OCI-LY1 (cell line): ENCODE measurements around the gene ANKRD16.

ENCODE experiments used
- H2AFZ ChIP-seq: fragments of 200-600 bp; sonication (generic), shearing (Covaris generic); 2 replicates; pipeline ENCODE4 v1.6.0; 2014; ENCODE audit warnings: antibody characterized with exemption, mild to moderate bottlenecking, low read length
- H3F3A ChIP-seq: fragments of 200-600 bp; sonication (generic), shearing (Covaris generic); 2 replicates; pipeline ENCODE4 v1.6.0; 2014; ENCODE audit warnings: mild to moderate bottlenecking, antibody characterized with exemption, low read length, moderate library complexity; ENCODE audit not compliant: insufficient read depth
- H3K27ac ChIP-seq: fragments of 200-600 bp; sonication (generic); 2 replicates; pipeline ENCODE4 v1.5.1; 2014; ENCODE audit warnings: low read length, mixed run types, mild to moderate bottlenecking, low read depth; ENCODE audit not compliant: poor library complexity, severe bottlenecking
- H3K27me3 ChIP-seq: fragments of 200-600 bp; sonication (generic); 2 replicates; pipeline ENCODE4 v1.6.0; 2014; ENCODE audit warnings: antibody characterized with exemption, mild to moderate bottlenecking, low read length, moderate library complexity; ENCODE audit not compliant: insufficient read depth
- H3K36me3 ChIP-seq: fragments of 200-600 bp; sonication (generic); 2 replicates; pipeline ENCODE4 v1.6.1; 2014; ENCODE audit warnings: mild to moderate bottlenecking, antibody characterized with exemption, low read length, moderate library complexity, mixed read lengths; ENCODE audit not compliant: insufficient read depth
- H3K4me1 ChIP-seq: fragments of 200-600 bp; sonication (generic); 2 replicates; pipeline ENCODE4 v1.5.1; 2014; ENCODE audit warnings: mild to moderate bottlenecking, low read length, moderate library complexity; ENCODE audit not compliant: insufficient read depth, severe bottlenecking
- H3K4me2 ChIP-seq: fragments of 200-600 bp; sonication (generic), shearing (Covaris generic); 2 replicates; pipeline ENCODE4 v1.6.1; 2014; ENCODE audit warnings: low read length
- H3K4me3 ChIP-seq: fragments of 200-600 bp; sonication (generic); 2 replicates; pipeline ENCODE4 v1.5.1; 2014; ENCODE audit warnings: low read length, low read depth, mild to moderate bottlenecking, mixed read lengths; ENCODE audit not compliant: poor library complexity, severe bottlenecking
- H3K79me2 ChIP-seq: fragments of 200-600 bp; shearing (Covaris generic); 2 replicates; pipeline ENCODE4 v1.6.1; 2016; ENCODE audit warnings: mixed run types, low read length, mixed read lengths; ENCODE audit not compliant: insufficient read depth
- H3K9ac ChIP-seq: fragments of 200-600 bp; sonication (generic), shearing (Covaris generic); 2 replicates; pipeline ENCODE4 v1.6.1; 2014; ENCODE audit warnings: mild to moderate bottlenecking, low read length, mixed read lengths
- H3K9me2 ChIP-seq: fragments of 200-600 bp; sonication (generic), shearing (Covaris generic); 2 replicates; pipeline ENCODE4 v1.6.1; 2014; ENCODE audit warnings: low read depth, mild to moderate bottlenecking, low read length, mixed read lengths
- H3K9me3 ChIP-seq: fragments of 200-600 bp; shearing (Covaris generic); 2 replicates; pipeline ENCODE4 v1.6.1; 2014; ENCODE audit warnings: low read length, mixed read lengths
- H4K20me1 ChIP-seq: fragments of 200-600 bp; sonication (generic), shearing (Covaris generic); 2 replicates; pipeline ENCODE4 v1.6.0; 2016; ENCODE audit warnings: mild to moderate bottlenecking, low read length; ENCODE audit not compliant: insufficient read depth
- EZH2 ChIP-seq: fragments of 200-600 bp; sonication (generic), shearing (Covaris generic); IDR thresholded peaks from 2 replicates; pipeline ENCODE4 v1.8.0; 2017; ENCODE audit warnings: borderline replicate concordance, mixed run types, mild to moderate bottlenecking, antibody characterized with exemption, low read length, moderate library complexity, mixed read lengths
- TF ChIP-seq, protein P1 (sequence below): fragments of 200-600 bp; sonication (generic), shearing (Covaris generic); IDR thresholded peaks from 2 replicates; pipeline ENCODE4 v1.5.1; 2017; ENCODE audit warnings: mild to moderate bottlenecking, antibody characterized with exemption, low read length, moderate library complexity, mixed read lengths

Gene ANKRD16

DNA sequence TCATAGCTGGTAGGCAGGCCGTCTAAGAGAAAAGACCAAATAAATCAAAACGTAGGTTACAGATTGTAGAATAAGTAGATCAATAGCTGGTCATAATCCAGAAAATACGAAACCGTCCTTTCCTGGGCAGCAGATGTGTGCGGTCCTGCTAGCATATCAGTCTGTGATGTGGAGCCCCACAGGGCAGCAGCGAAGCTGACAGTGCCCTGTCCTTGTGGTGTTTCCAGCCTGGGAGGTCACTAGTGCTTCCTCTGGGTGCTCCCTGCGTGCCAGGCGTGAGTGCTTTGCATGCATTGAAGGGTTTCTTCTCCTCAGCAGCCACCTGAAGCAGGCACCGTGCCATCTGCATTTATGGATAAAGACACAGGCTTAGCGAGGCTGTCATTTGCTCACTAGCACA, 45.9 kb upstream of the ANKRD16 start:
- Histone ChIP-seq H3K36me3 (peaks cover 48% of the 10 kb centered on the region), H3K9me3 (no peaks in the 10 kb centered on the region), H3K4me2 (no peak overlapping the region), H3K9me2 (no peaks in the 10 kb centered on the region), H3K4me1 (no peaks in the 10 kb centered on the region), H3K27ac (no peak overlapping the region), H3K4me3 (no peak overlapping the region), H3F3A (no peaks in the 10 kb centered on the region), H2AFZ (no peak overlapping the region), H3K27me3 (no peaks in the 10 kb centered on the region), H3K9ac (no peak overlapping the region), H3K79me2 (no peaks in the 10 kb centered on the region), H4K20me1 (no peaks in the 10 kb centered on the region)
- TF ChIP-seq EZH2: no peak
- TF ChIP-seq, protein P1, sequence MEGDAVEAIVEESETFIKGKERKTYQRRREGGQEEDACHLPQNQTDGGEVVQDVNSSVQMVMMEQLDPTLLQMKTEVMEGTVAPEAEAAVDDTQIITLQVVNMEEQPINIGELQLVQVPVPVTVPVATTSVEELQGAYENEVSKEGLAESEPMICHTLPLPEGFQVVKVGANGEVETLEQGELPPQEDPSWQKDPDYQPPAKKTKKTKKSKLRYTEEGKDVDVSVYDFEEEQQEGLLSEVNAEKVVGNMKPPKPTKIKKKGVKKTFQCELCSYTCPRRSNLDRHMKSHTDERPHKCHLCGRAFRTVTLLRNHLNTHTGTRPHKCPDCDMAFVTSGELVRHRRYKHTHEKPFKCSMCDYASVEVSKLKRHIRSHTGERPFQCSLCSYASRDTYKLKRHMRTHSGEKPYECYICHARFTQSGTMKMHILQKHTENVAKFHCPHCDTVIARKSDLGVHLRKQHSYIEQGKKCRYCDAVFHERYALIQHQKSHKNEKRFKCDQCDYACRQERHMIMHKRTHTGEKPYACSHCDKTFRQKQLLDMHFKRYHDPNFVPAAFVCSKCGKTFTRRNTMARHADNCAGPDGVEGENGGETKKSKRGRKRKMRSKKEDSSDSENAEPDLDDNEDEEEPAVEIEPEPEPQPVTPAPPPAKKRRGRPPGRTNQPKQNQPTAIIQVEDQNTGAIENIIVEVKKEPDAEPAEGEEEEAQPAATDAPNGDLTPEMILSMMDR: no peak

DNA sequence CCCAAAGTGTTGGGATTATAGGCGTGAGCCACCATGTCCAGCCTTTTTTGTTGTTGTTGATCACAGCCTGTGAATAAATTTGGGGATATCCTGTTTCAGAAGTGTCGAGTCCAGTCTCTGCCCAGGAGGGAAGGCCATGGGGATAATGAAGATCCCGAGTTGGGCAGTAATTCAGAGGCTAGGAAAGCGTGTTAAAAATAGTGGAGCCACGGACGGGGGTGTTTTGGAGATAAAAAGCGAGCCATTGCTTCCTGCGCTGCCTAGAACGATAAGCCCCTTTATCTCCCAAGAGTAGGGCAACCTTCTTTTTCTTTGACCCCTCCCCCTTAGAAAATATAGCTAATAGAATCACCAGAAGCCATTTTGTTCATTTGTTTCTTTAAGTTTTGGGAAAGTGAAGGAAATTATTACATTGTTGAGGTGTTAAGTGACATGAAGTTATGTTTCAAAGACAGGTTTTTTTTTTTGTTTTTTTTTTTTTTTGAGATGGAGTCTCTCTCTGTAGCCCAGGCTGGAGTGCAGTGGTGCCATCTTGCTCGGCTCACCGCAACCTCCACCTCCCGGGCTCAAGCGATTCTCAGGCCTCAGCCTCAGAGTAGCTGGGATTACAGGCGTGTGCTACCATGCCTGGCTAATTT, 44.3 kb upstream of the ANKRD16 start:
- no peaks in the 10 kb centered on the region for H4K20me1 ChIP-seq
- H3F3A ChIP-seq: no peaks in the 10 kb centered on the region
- H3K4me1 ChIP-seq: no peaks in the 10 kb centered on the region
- H3K27ac ChIP-seq: no peak overlapping the region
- peaks cover 60% of the 10 kb centered on the region for H3K36me3 ChIP-seq
- no peaks in the 10 kb centered on the region for H3K9me2 ChIP-seq
- no peaks in the 10 kb centered on the region for H3K27me3 ChIP-seq
- H3K4me3 ChIP-seq: no peak overlapping the region
- H3K9ac ChIP-seq: no peak overlapping the region
- no peak overlapping the region for H2AFZ ChIP-seq
- no peaks in the 10 kb centered on the region for H3K9me3 ChIP-seq
- TF ChIP-seq EZH2: no peak
- TF ChIP-seq, protein P1: no peak
- H3K4me2 ChIP-seq: no peak overlapping the region
- no peaks in the 10 kb centered on the region for H3K79me2 ChIP-seq

DNA sequence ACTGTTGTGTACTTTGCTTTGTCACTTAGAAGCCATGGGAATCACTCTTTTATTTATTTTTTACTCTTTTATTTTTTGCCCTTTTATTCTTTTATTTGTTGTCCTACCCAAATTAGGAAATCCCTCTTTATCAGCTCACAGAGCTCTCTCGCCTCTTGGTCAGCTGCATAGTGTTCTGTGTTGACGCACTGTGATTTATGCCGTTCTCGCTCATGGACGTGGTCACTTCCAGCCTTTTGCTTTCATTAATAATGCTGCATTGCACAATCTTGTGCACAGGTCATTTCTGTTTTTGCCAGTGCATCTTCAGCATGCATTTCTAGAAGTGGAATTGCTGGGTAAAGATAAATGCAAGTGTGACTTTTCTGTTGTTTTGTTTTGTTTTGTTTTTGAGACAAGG, 42.7 kb upstream of the ANKRD16 start:
- Histone ChIP-seq H3F3A (no peaks in the 10 kb centered on the region), H4K20me1 (no peaks in the 10 kb centered on the region), H3K9me3 (no peaks in the 10 kb centered on the region), H3K9me2 (no peaks in the 10 kb centered on the region), H3K4me3 (no peak overlapping the region), H3K27me3 (no peaks in the 10 kb centered on the region), H3K4me1 (no peaks in the 10 kb centered on the region), H2AFZ (no peak overlapping the region), H3K36me3 (peaks cover 65% of the 10 kb centered on the region), H3K9ac (no peak overlapping the region), H3K27ac (no peak overlapping the region), H3K4me2 (no peak overlapping the region), H3K79me2 (no peaks in the 10 kb centered on the region)
- no peak for TF ChIP-seq EZH2
- TF ChIP-seq, protein P1: no peak
